ENCODE data around the gene CDH19. TPM values are rescaled to one million over a fixed set of nuclear protein-coding genes. Genes with fewer than 3 reads are reported as not detected.

CDH19 gene
- total and polyA plus RNA-seq, 3 experiments from 2014 or later = not detected

GRCh38 chr18:66635342-66635741 is 31.5 kb upstream of the CDH19 start:
- Mint-ChIP-seq H3K27me3 (no peaks in the 10 kb centered on the region), H3K4me1 (no peaks in the 10 kb centered on the region), H3K4me3 (no peak overlapping the region), H3K27ac (no peak overlapping the region), H3K36me3 (no peaks in the 10 kb centered on the region), H3K9me3 (peaks cover 0 to 46% (median 7%) of the 10 kb centered on the region in 5 donors)
- Histone ChIP-seq H3K36me3 (ENCODE audit: insufficient read depth, low read length) (no peaks in the 10 kb centered on the region), H3K27me3 (ENCODE audit: insufficient read depth, low read length, poor library complexity, severe bottlenecking) (no peaks in the 10 kb centered on the region), H3K4me3 (ENCODE audit: low read length) (no peak overlapping the region), H3K4me1 (ENCODE audit: insufficient read depth, low read length) (no peaks in the 10 kb centered on the region), H3K27ac (ENCODE audit: low read depth, low read length) (no peak overlapping the region), H3K9me3 (ENCODE audit: low read length) (no peaks in the 10 kb centered on the region)
- ChIA-PET POLR2A (no interaction called here), CTCF (no interaction called here)
- DNase-seq = no peak

DNA sequence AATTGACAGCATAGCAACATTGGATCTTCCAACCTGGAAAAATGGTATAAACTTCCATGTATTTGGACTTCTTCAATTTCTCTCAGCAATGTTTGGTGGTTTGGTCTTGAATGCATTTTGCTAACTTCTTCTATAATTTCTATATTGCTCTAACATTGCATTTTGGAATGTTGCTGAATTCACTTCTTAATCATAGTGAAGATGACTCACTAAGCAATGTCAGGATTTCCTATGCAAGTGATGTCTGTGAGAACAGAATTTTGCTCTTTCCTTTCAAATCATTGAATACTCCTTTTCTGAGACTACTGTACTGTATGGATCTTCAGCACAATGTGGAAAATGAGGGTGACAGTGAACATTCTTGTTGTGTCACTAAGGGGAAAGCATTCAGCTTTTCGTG is 28.9 kb upstream of the CDH19 start:
- Mint-ChIP-seq H3K4me1 (no peaks in the 10 kb centered on the region), H3K4me3 (no peak overlapping the region)

DNA sequence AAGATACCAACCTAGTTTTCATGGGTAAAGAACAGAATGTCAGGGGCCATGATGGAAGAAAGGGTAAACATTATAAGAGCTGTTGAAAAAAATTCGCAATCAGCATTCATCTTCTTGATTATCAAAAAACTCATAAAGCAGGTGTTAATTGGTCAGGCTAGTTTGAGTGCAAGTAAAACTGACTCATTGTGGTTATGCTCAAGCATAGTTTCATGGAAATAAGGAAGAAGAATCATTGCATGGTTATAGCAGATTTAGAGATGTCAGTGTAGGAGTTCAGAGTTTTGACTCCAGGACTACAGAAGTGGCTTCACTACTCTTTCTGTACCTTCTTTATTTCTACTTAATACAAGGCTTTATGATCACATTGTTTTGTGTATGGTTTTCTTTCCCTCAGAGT is 26.9 kb upstream of the CDH19 start:
- Histone ChIP-seq H3K4me1 (ENCODE audit: insufficient read depth, low read length) (no peaks in the 10 kb centered on the region), H3K9me3 (ENCODE audit: low read length) (no peaks in the 10 kb centered on the region), H3K27me3 (ENCODE audit: insufficient read depth, low read length, poor library complexity, severe bottlenecking) (no peaks in the 10 kb centered on the region), H3K27ac (ENCODE audit: low read depth, low read length) (no peak overlapping the region), H3K4me3 (ENCODE audit: low read length) (no peak overlapping the region), H3K36me3 (ENCODE audit: insufficient read depth, low read length) (no peaks in the 10 kb centered on the region)
- Mint-ChIP-seq H3K9me3 (peaks cover 5 to 35% (median 10%) of the 10 kb centered on the region in 5 donors), H3K36me3 (no peaks in the 10 kb centered on the region), H3K27ac (no peak overlapping the region), H3K4me3 (no peak overlapping the region), H3K4me1 (no peaks in the 10 kb centered on the region), H3K27me3 (no peaks in the 10 kb centered on the region)
- DNase-seq = no peak
- CTCF ChIA-PET = no interaction called here
- POLR2A ChIA-PET = no interaction called here

More for the DNA sequence above, 28.9 kb upstream of the CDH19 start:
- no peak for DNase-seq
- Mint-ChIP-seq H3K36me3 (no peaks in the 10 kb centered on the region), H3K27ac (no peak overlapping the region), H3K27me3 (no peaks in the 10 kb centered on the region), H3K9me3 (peaks cover 2 to 34% (median 10%) of the 10 kb centered on the region in 5 donors)
- no peaks in the 10 kb centered on the region for H3K4me1 ChIP-seq (ENCODE audit: insufficient read depth, low read length)
- no peak overlapping the region for H3K27ac ChIP-seq (ENCODE audit: low read depth, low read length)
- H3K4me3 ChIP-seq (ENCODE audit: low read length) = no peak overlapping the region
- H3K27me3 ChIP-seq (ENCODE audit: insufficient read depth, low read length, poor library complexity, severe bottlenecking) = no peaks in the 10 kb centered on the region
- no peaks in the 10 kb centered on the region for H3K36me3 ChIP-seq (ENCODE audit: insufficient read depth, low read length)
- no peaks in the 10 kb centered on the region for H3K9me3 ChIP-seq (ENCODE audit: low read length)
- CTCF ChIA-PET = no interaction called here
- POLR2A ChIA-PET = no interaction called here

DNA sequence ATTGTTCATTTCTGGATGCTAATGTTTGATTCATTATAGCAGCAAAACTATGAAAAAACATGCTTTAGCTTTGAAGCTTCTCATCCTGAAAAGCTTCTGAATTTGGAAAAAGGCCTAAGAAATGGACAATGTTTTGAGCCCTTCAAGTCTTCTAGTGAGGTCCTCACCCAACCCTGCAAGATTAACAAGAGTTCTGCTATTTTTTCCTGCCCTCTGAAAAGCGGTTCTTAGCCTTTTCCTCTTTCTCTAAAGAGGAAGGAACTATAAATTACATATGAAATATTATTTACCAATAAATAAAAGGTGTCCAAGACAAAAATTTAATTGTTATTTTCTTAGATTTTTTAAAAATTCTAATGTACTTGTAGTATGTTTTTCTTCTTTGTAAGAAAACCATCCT is 19.9 kb upstream of the CDH19 start:
- Histone ChIP-seq H3K4me3 (ENCODE audit: low read length) (no peak overlapping the region), H3K9me3 (ENCODE audit: low read length) (no peaks in the 10 kb centered on the region), H3K36me3 (ENCODE audit: insufficient read depth, low read length) (no peaks in the 10 kb centered on the region), H3K27ac (ENCODE audit: low read depth, low read length) (no peak overlapping the region), H3K4me1 (ENCODE audit: insufficient read depth, low read length) (no peaks in the 10 kb centered on the region), H3K27me3 (ENCODE audit: insufficient read depth, low read length, poor library complexity, severe bottlenecking) (no peaks in the 10 kb centered on the region)
- no peak for DNase-seq
- CTCF ChIA-PET = no interaction called here
- Mint-ChIP-seq H3K9me3 (peaks cover 0 to 42% (median 9%) of the 10 kb centered on the region in 5 donors), H3K27me3 (no peaks in the 10 kb centered on the region), H3K36me3 (no peaks in the 10 kb centered on the region), H3K4me3 (no peak overlapping the region), H3K27ac (no peak overlapping the region), H3K4me1 (no peaks in the 10 kb centered on the region)
- POLR2A ChIA-PET = no interaction called here

DNA sequence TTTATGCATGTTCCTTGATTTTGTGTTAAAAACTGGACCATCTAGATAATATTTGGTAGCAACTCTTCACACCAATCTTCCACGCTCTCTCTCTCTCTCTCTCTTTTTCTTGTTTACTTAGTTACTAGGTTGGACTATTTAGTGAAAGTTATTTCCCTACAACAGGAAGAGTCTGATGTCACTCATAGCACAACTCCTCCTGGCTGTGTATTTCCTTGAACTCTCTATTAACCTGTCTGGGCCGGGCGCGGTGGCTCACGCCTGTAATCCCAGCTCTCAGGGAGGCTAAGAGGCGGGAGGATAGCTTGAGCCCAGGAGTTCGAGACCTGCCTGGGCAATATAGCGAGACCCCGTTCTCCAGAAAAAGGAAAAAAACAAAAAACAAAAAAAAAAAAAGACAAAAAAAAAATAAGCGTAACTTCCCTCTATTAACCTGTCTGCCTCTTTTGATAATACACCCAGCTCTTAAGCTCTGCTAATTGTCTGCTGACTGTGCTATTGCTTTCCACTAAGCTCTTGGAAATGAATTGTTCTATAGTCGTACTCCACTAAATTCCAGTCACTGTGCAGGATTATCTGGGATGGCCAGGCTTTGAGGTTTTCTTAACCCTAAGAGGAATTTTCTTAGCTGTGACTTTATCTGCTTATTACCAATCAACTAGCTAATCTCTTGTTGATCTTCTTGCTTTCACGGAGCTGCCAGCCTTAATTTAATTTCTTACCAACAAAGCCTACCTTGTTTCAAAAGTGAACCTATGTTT is 18.1 kb upstream of the CDH19 start:
- POLR2A ChIA-PET = no interaction called here
- no peaks in the 10 kb centered on the region for H3K4me1 ChIP-seq (ENCODE audit: insufficient read depth, low read length)
- no peak overlapping the region for H3K4me3 ChIP-seq (ENCODE audit: low read length)
- peaks cover 3 to 45% (median 6%) of the 10 kb centered on the region in 5 donors for H3K9me3 Mint-ChIP-seq
- no peaks in the 10 kb centered on the region for H3K27me3 Mint-ChIP-seq
- no peaks in the 10 kb centered on the region for H3K4me1 Mint-ChIP-seq
- CTCF ChIA-PET = no interaction called here
- H3K36me3 ChIP-seq (ENCODE audit: insufficient read depth, low read length) = no peaks in the 10 kb centered on the region
- H3K27ac Mint-ChIP-seq = no peak overlapping the region
- no peaks in the 10 kb centered on the region for H3K9me3 ChIP-seq (ENCODE audit: low read length)
- H3K27me3 ChIP-seq (ENCODE audit: insufficient read depth, low read length, poor library complexity, severe bottlenecking) = no peaks in the 10 kb centered on the region
- no peak overlapping the region for H3K4me3 Mint-ChIP-seq
- H3K36me3 Mint-ChIP-seq = no peaks in the 10 kb centered on the region
- DNase-seq = no peak
- H3K27ac ChIP-seq (ENCODE audit: low read depth, low read length) = no peak overlapping the region

DNA sequence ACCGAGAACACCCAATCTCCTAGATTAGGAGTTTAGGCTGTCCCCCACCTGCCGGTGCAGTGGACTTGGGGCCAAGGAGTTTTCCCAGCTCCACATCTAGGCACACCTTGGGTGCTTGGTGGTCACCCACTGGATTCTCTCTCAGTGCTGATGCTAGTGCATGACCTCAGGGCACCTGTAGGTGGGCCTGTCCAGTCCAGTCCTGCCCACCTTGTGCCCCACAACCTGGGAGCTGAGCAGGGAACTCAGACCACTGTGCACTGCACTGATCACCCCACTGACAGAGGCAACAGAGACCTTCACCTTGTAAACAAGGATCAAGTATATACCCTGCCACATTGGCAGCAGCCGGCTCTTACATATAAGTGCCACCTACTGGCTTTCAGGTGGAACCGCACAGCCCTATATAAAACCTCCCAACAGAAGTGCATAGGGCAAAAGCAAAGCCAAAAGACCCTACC is 12.7 kb upstream of the CDH19 start:
- Mint-ChIP-seq H3K27me3 (no peaks in the 10 kb centered on the region), H3K9me3 (peaks cover 0 to 27% (median 6%) of the 10 kb centered on the region in 5 donors), H3K27ac (no peak overlapping the region), H3K36me3 (no peaks in the 10 kb centered on the region), H3K4me1 (no peaks in the 10 kb centered on the region), H3K4me3 (no peak overlapping the region)
- no peaks in the 10 kb centered on the region for H3K4me1 ChIP-seq (ENCODE audit: insufficient read depth, low read length)
- DNase-seq = no peak
- H3K4me3 ChIP-seq (ENCODE audit: low read length) = no peak overlapping the region
- no peaks in the 10 kb centered on the region for H3K27me3 ChIP-seq (ENCODE audit: insufficient read depth, low read length, poor library complexity, severe bottlenecking)
- no peaks in the 10 kb centered on the region for H3K9me3 ChIP-seq (ENCODE audit: low read length)
- ChIA-PET POLR2A (no interaction called here), CTCF (no interaction called here)
- H3K27ac ChIP-seq (ENCODE audit: low read depth, low read length) = no peak overlapping the region
- H3K36me3 ChIP-seq (ENCODE audit: insufficient read depth, low read length) = no peaks in the 10 kb centered on the region

GRCh38 chr18:66615176-66615575 is 11.3 kb upstream of the CDH19 start:
- Histone ChIP-seq H3K4me1 (ENCODE audit: insufficient read depth, low read length) (no peaks in the 10 kb centered on the region), H3K36me3 (ENCODE audit: insufficient read depth, low read length) (no peaks in the 10 kb centered on the region), H3K9me3 (ENCODE audit: low read length) (no peaks in the 10 kb centered on the region), H3K4me3 (ENCODE audit: low read length) (no peak overlapping the region), H3K27ac (ENCODE audit: low read depth, low read length) (no peak overlapping the region), H3K27me3 (ENCODE audit: insufficient read depth, low read length, poor library complexity, severe bottlenecking) (no peaks in the 10 kb centered on the region)
- no peak for DNase-seq
- H3K4me1 Mint-ChIP-seq = no peaks in the 10 kb centered on the region
- POLR2A ChIA-PET = no interaction called here
- no peaks in the 10 kb centered on the region for H3K27me3 Mint-ChIP-seq
- no peaks in the 10 kb centered on the region for H3K36me3 Mint-ChIP-seq
- no peak overlapping the region for H3K27ac Mint-ChIP-seq
- no peak overlapping the region for H3K4me3 Mint-ChIP-seq
- CTCF ChIA-PET = no interaction called here
- peaks cover 0 to 27% (median 6%) of the 10 kb centered on the region in 5 donors for H3K9me3 Mint-ChIP-seq

DNA sequence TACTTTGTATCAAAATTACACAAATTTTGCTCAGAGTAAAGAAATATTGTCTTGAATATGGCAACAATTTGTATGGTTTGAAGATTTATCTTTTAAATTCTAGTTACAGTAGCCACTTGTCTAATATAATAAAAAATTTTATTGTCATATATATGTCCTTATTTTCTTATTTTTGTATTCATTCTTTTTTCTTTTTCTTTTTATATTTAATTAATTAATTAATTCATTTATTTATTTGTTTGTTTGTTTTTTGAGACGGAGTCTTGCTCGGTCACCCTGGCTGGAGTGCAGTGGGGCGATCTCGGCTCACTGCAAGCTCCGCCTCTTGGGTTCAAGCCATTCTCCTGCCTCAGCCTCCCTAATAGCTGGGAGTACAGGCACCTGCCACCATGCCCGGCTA is 3.7 kb upstream of the CDH19 start:
- Mint-ChIP-seq H3K4me1 (no peaks in the 10 kb centered on the region), H3K27me3 (no peaks in the 10 kb centered on the region), H3K4me3 (no peak overlapping the region)

More for the DNA sequence above, 3.7 kb upstream of the CDH19 start:
- no peaks in the 10 kb centered on the region for H3K36me3 Mint-ChIP-seq
- no peak overlapping the region for H3K27ac Mint-ChIP-seq
- ChIA-PET CTCF (no interaction called here), POLR2A (no interaction called here)
- peaks cover 0 to 21% (median 0%) of the 10 kb centered on the region in 5 donors for H3K9me3 Mint-ChIP-seq
- Histone ChIP-seq H3K4me1 (ENCODE audit: insufficient read depth, low read length) (no peaks in the 10 kb centered on the region), H3K4me3 (ENCODE audit: low read length) (no peak overlapping the region), H3K36me3 (ENCODE audit: insufficient read depth, low read length) (no peaks in the 10 kb centered on the region), H3K9me3 (ENCODE audit: low read length) (peaks cover 3% of the 10 kb centered on the region), H3K27ac (ENCODE audit: low read depth, low read length) (no peak overlapping the region), H3K27me3 (ENCODE audit: insufficient read depth, low read length, poor library complexity, severe bottlenecking) (no peaks in the 10 kb centered on the region)
- DNase-seq = no peak

Data from CD8-positive, alpha-beta memory T cell (primary cell).